Ovary (tissue), 3 donors: ENCODE data around the gene PDCD7.

ENCODE experiments used
- EP300 ChIP-seq: sonication (generic); formaldehyde crosslinking; IDR thresholded peaks from one replicate; pipeline ENCODE4 v1.6.1; 2017; ENCODE audit warnings: antibody characterized with exemption
- POLR2A ChIP-seq: fragments of 450-650 bp; IDR thresholded peaks from one replicate; pipeline ENCODE4 v1.6.1; 2017; ENCODE audit warnings: antibody characterized with exemption, mild to moderate bottlenecking, moderate library complexity
- TF ChIP-seq, protein P1 (sequence below), 3 donors: fragments of 450-650 bp in 2 of 3; fragments of 200-600 bp in 1 of 3; IDR thresholded peaks; one replicate each; pipeline versions ENCODE4 v1.5.1 to v1.8.0; 2016 to 2022; ENCODE audit warnings: antibody characterized with exemption in 3 of 3, mild to moderate bottlenecking in 1 of 3
- donor health status: DM: no; HTN: no; CAD: no.

GRCh38 chr15:65077981-65078352 lies 55.6 kb downstream of the PDCD7 start:
- TF ChIP-seq, protein P1, sequence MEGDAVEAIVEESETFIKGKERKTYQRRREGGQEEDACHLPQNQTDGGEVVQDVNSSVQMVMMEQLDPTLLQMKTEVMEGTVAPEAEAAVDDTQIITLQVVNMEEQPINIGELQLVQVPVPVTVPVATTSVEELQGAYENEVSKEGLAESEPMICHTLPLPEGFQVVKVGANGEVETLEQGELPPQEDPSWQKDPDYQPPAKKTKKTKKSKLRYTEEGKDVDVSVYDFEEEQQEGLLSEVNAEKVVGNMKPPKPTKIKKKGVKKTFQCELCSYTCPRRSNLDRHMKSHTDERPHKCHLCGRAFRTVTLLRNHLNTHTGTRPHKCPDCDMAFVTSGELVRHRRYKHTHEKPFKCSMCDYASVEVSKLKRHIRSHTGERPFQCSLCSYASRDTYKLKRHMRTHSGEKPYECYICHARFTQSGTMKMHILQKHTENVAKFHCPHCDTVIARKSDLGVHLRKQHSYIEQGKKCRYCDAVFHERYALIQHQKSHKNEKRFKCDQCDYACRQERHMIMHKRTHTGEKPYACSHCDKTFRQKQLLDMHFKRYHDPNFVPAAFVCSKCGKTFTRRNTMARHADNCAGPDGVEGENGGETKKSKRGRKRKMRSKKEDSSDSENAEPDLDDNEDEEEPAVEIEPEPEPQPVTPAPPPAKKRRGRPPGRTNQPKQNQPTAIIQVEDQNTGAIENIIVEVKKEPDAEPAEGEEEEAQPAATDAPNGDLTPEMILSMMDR (IDR thresholded peaks at IDR 0.05): peak; percentile 35 to 70 (median 56)
- TF ChIP-seq EP300 (no peak), POLR2A (no peak)
